HCT116 (cell line): Measurements from ENCODE around the gene CELA3A.
"Not testable (repeated sequence)": the region's sequence is repeated elsewhere in the genome, so short reads cannot be mapped to it uniquely, and the experiment has no call there.

Source experiments
- MAX ChIP-seq: IDR thresholded peaks from 2 replicates; pipeline ENCODE4 v1.6.1; 2012
- POLR2AphosphoS5 ChIP-seq: IDR thresholded peaks from 2 replicates; pipeline ENCODE4 v1.6.1; 2011; ENCODE audit warnings: mild to moderate bottlenecking, low read depth, low read length, moderate library complexity
- SRF ChIP-seq: IDR thresholded peaks from 2 replicates; pipeline ENCODE4 v1.6.1; 2012; ENCODE audit warnings: low read depth
- TF ChIP-seq, protein P1 (sequence below), 3 experiments: fragments of 200-600 bp in 1 of 3; sonication (generic) in 1 of 3; IDR thresholded peaks in 2 of 3; conservative IDR thresholded peaks in 1 of 3; 2 replicates each; pipeline ENCODE4 v1.5.1; 2012 to 2017; ENCODE audit warnings: low read depth in 2 of 3, low read length in 2 of 3, antibody characterized with exemption in 1 of 3, borderline replicate concordance in 1 of 3, control low read depth in 1 of 3, mild to moderate bottlenecking in 1 of 3, mixed read lengths in 1 of 3, mixed run types in 1 of 3, moderate library complexity in 1 of 3; ENCODE audit not compliant: insufficient read depth in 1 of 3

DNA sequence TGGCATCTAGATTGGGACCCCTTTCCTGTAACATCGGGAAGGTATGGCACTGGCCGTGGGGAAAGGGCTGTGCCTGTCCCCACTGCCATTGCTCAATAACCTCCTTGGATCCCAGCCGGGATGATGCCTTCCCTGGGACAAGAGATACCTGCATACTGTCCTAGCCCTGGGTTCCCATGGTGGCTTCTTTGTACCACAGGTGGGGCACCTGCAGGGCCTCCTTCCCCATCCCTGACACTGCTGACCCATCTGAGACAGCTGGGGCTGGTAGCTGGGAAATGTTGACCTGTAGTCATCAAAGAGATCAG, 4.8 kb upstream of the CELA3A start:
- not testable (repeated sequence) for TF ChIP-seq SRF, MAX, POLR2AphosphoS5
- TF ChIP-seq, protein P1, sequence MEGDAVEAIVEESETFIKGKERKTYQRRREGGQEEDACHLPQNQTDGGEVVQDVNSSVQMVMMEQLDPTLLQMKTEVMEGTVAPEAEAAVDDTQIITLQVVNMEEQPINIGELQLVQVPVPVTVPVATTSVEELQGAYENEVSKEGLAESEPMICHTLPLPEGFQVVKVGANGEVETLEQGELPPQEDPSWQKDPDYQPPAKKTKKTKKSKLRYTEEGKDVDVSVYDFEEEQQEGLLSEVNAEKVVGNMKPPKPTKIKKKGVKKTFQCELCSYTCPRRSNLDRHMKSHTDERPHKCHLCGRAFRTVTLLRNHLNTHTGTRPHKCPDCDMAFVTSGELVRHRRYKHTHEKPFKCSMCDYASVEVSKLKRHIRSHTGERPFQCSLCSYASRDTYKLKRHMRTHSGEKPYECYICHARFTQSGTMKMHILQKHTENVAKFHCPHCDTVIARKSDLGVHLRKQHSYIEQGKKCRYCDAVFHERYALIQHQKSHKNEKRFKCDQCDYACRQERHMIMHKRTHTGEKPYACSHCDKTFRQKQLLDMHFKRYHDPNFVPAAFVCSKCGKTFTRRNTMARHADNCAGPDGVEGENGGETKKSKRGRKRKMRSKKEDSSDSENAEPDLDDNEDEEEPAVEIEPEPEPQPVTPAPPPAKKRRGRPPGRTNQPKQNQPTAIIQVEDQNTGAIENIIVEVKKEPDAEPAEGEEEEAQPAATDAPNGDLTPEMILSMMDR (IDR thresholded peaks at IDR 0.05 in 2 of 3, conservative IDR thresholded peaks at IDR 0.05 in 1 of 3; ENCODE audit: borderline replicate concordance in 1 of 3, insufficient read depth in 1 of 3, low read depth in 2 of 3, low read length in 2 of 3): not testable (repeated sequence)
